ENCODE results near the gene LY6G5B. TPM values are rescaled to one million over a fixed set of nuclear protein-coding genes. Genes with fewer than 3 reads are reported as not detected.

The LY6G5B gene
- total RNA-seq, 2 donors from 2014 or later, result 6.9 to 8.3 TPM

DNA sequence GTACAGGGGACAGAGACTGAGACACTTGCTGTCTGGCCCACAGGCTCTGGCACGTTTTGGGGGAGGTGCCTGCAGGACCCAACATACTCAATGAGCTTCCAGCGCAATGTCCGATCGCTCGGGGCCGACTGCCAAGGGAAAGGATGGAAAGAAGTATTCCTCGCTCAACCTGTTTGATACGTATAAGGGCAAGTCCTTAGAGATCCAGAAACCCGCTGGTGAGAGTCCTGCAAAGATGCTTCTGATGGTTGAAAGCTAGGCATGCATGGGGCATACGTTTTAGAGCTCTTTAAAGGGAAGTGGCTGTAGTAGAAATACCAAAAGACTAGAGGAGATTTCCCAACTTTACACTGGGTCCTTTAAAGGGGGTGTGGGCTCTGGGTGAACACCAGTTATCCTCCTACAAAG, 47.1 kb upstream of the LY6G5B start:
- peak overlapping the region in 3 of 4 donors; percentile 97 to 99 (median 98) for H3K27ac ChIP-seq
- DNase-seq, result peak in 3 of 4 donors; percentile 35 to 53 (median 47)
- 29 to 38% methylated on average over 10 of the region's 10 CpGs for WGBS, 2 donors
- intact Hi-C loops (cut with DNase I), result no loop called here
- ATAC-seq, result no peak
- H3K4me3 ChIP-seq, result no peak overlapping the region
- H3K36me3 ChIP-seq (replicated peaks in 1 of 2; ENCODE audit: insufficient read depth in 1 of 2, low read depth in 2 of 2), result peaks cover 17 to 36% of the 10 kb centered on the region in 2 donors
- H3K4me1 ChIP-seq, result peaks cover 23% of the 10 kb centered on the region
- no peaks in the 10 kb centered on the region for H3K9me3 ChIP-seq
- H3K27me3 ChIP-seq, result no peaks in the 10 kb centered on the region
- TF ChIP-seq POLR2A (IDR thresholded peaks at IDR 0.05), result no peak
- no peak for TF ChIP-seq CTCF (IDR thresholded peaks at IDR 0.05)

DNA sequence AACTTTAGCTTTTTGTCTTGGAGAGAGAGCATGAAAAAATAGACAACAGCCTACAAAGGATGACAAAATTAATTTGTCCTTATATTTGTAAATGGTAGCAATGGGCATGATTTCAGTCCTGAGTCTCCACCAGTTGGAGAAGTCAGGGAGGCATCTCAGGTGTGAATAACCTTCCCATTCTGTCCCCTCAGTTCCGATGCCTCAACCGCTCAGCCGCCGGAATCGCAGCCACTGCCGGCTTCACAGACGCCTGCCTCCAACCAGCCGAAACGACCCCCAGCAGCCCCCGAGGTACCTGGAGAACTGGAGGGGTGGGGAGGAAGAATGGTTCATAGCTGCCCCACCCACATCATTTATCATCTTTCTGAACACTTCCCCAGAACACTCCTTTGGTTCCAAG, 45.7 kb upstream of the LY6G5B start:
- peaks cover 23% of the 10 kb centered on the region for H3K4me1 ChIP-seq
- DNase-seq (no peak), ATAC-seq (no peak)
- no peak overlapping the region for H3K4me3 ChIP-seq
- WGBS, 2 donors, result 86 to 88% methylated on average over 10 of the region's 10 CpGs
- no peaks in the 10 kb centered on the region for H3K27me3 ChIP-seq
- TF ChIP-seq CTCF (IDR thresholded peaks at IDR 0.05) (no peak), POLR2A (IDR thresholded peaks at IDR 0.05) (no peak)
- intact Hi-C loops (cut with DNase I), result no loop called here
- no peaks in the 10 kb centered on the region for H3K9me3 ChIP-seq
- H3K27ac ChIP-seq, result no peak overlapping the region
- H3K36me3 ChIP-seq (replicated peaks in 1 of 2; ENCODE audit: insufficient read depth in 1 of 2, low read depth in 2 of 2), result peaks cover 22 to 47% of the 10 kb centered on the region in 2 donors

DNA sequence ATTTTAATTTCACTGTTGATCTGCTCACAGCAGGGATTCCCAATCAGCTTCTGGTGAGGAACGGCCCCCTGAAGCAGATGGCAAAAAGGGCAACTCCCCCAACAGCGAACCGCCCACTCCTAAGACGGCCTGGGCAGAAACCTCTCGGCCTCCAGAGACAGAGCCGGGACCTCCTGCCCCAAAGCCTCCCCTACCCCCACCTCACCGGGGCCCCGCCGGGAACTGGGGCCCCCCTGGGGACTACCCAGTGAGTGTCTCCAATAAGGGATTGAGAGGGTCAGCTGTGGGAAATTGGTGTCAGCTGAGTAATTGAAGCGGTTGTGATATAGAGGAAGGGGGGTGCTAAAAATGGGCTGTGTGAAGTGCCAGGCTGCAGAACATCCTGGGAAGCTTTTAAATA, 42.8 kb upstream of the LY6G5B start:
- ATAC-seq (no peak), DNase-seq (no peak)
- intact Hi-C loops (cut with DNase I), result no loop called here
- no peak overlapping the region for H3K4me3 ChIP-seq
- H3K27ac ChIP-seq, result no peak overlapping the region
- H3K4me1 ChIP-seq, result peaks cover 11% of the 10 kb centered on the region
- TF ChIP-seq CTCF (IDR thresholded peaks at IDR 0.05) (no peak), POLR2A (IDR thresholded peaks at IDR 0.05) (no peak)
- WGBS, 2 donors, result 83 to 94% methylated on average over 6 to 10 of the region's 10 CpGs
- peaks cover 31 to 73% of the 10 kb centered on the region in 2 donors for H3K36me3 ChIP-seq (replicated peaks in 1 of 2; ENCODE audit: insufficient read depth in 1 of 2, low read depth in 2 of 2)
- no peaks in the 10 kb centered on the region for H3K9me3 ChIP-seq
- H3K27me3 ChIP-seq, result no peaks in the 10 kb centered on the region

GRCh38 chr6:31627690-31628287, 42.0 kb upstream of the LY6G5B start:
- Histone ChIP-seq H3K4me1 (peaks cover 2% of the 10 kb centered on the region), H3K27ac (no peak overlapping the region), H3K9me3 (no peaks in the 10 kb centered on the region), H3K36me3 (replicated peaks in 1 of 2; ENCODE audit: insufficient read depth in 1 of 2, low read depth in 2 of 2) (peaks cover 31 to 77% of the 10 kb centered on the region in 2 donors), H3K4me3 (no peak overlapping the region), H3K27me3 (no peaks in the 10 kb centered on the region)
- WGBS, 2 donors, result 95 to 98% methylated on average over 17 to 19 of the region's 19 CpGs
- DNase-seq (no peak), ATAC-seq (no peak)
- no peak for TF ChIP-seq POLR2A (IDR thresholded peaks at IDR 0.05)
- no peak for TF ChIP-seq CTCF (IDR thresholded peaks at IDR 0.05)
- intact Hi-C loops (cut with DNase I), result no loop called here

DNA sequence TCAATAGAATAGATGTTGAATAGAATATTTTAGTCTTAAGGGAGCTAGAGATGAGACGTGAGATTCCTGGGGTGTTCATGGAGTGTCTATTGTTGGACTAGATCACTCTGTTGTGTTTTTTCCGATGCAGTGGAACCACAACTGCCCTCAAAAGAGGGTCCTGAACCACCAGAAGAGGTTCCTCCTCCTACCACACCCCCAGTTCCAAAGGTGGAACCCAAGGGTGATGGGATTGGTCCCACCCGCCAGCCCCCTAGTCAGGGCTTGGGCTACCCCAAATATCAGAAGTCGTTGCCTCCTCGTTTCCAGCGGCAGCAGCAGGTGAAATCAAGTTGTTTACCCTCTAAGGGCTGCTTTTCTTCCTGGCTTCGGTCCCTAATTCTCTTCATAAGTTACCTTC, 40.8 kb upstream of the LY6G5B start:
- intact Hi-C loops (cut with DNase I), result no loop called here
- Histone ChIP-seq H3K27me3 (no peaks in the 10 kb centered on the region), H3K36me3 (replicated peaks in 1 of 2; ENCODE audit: insufficient read depth in 1 of 2, low read depth in 2 of 2) (peaks cover 31 to 71% of the 10 kb centered on the region in 2 donors), H3K9me3 (no peaks in the 10 kb centered on the region), H3K4me1 (no peaks in the 10 kb centered on the region), H3K27ac (no peak overlapping the region), H3K4me3 (no peak overlapping the region)
- ATAC-seq, result no peak
- TF ChIP-seq CTCF (IDR thresholded peaks at IDR 0.05) (no peak), POLR2A (IDR thresholded peaks at IDR 0.05) (no peak)
- 93 to 96% methylated on average over 7 of the region's 7 CpGs for WGBS, 2 donors
- no peak for DNase-seq

All from body of pancreas (tissue), 4 donors.